Mucosa of descending colon (tissue), 3 donors: ENCODE results near the gene KCNN3. TPM values are rescaled to one million over a fixed set of nuclear protein-coding genes. Genes with fewer than 3 reads are reported as not detected.

Experiments used
- ATAC-seq: fragments of 200-7000 bp; cut with Tn5 transposase; one replicate; pipeline ENCODE4 v1.9.1; 2020; ENCODE audit warnings: mild to moderate bottlenecking, moderate library complexity
- DNase-seq, 3 donors: peaks; one replicate each; pipeline ENCODE4 v3.0.0-alpha.2; 2020
- H3K36me3 ChIP-seq: fragments of 200-600 bp; one replicate; pipeline ENCODE4 v1.8.0; 2021; ENCODE audit warnings: low read depth, mild to moderate bottlenecking
- H3K4me1 ChIP-seq: fragments of 200-600 bp; one replicate; pipeline ENCODE4 v1.8.0; 2021; ENCODE audit warnings: low read depth, mild to moderate bottlenecking
- H3K4me3 ChIP-seq: fragments of 200-600 bp; one replicate; pipeline ENCODE4 v1.8.0; 2021; ENCODE audit warnings: mild to moderate bottlenecking
- H3K9me3 ChIP-seq: fragments of 200-600 bp; one replicate; pipeline ENCODE4 v1.8.0; 2021; ENCODE audit warnings: mild to moderate bottlenecking
- CTCF ChIP-seq: fragments of 200-600 bp; IDR thresholded peaks from one replicate; pipeline ENCODE4 v1.8.0; 2022; ENCODE audit warnings: antibody characterized with exemption, mild to moderate bottlenecking
- intact Hi-C, 2 donors: fragments of 100-400 bp; cut with DNase I in 1 of 2; cut with micrococcal nuclease in 1 of 2; formaldehyde crosslinking; loops; one replicate each; pipeline versions ENCODE4 v1.11.0 to v1.11.1; 2022; cut with DNase I, micrococcal nuclease
- total RNA-seq, 3 donors: library from RNA; stranded (reverse); fragmentation: NEBNext Ultra II Directional in 2 of 3; extraction: Animal tissue kit (Norgen Biotek cat#: 25700) in 2 of 3; gene quantifications; one replicate each; pipeline versions ENCODE4 v1.2.1 to v1.2.4, GENCODE V29; 2021 to 2023
- donor health status: DM: no; HTN: no; CAD: no; lungs with moderate emphysema.
- donor health status: DM: no; HTN: no; CAD: no.
- donor health status: DM: no; HTN: yes; CAD: no.

Gene KCNN3
- total RNA-seq, 3 donors from 2014 or later, result 1.5 to 19.3 (median 2.0) TPM

GRCh38 chr1:154866257-154867063 lies 3.6 kb downstream of the KCNN3 start:
- no peak for ATAC-seq
- no peaks in the 10 kb centered on the region for H3K9me3 ChIP-seq
- intact Hi-C loops, result no loop called here
- no peak overlapping the region for H3K4me3 ChIP-seq
- no peaks in the 10 kb centered on the region for H3K36me3 ChIP-seq
- no peaks in the 10 kb centered on the region for H3K4me1 ChIP-seq
- DNase-seq, result no peak
- TF ChIP-seq CTCF, result no peak

GRCh38 chr1:154865442-154866256 lies 4.4 kb downstream of the KCNN3 start:
- H3K36me3 ChIP-seq, result no peaks in the 10 kb centered on the region
- H3K4me3 ChIP-seq, result no peak overlapping the region
- no peak for DNase-seq
- intact Hi-C loops, result no loop called here
- no peak for ATAC-seq
- H3K9me3 ChIP-seq, result no peaks in the 10 kb centered on the region
- TF ChIP-seq CTCF, result no peak
- no peaks in the 10 kb centered on the region for H3K4me1 ChIP-seq

- intact Hi-C loops, result no loop called here
- no peak for DNase-seq
- no peaks in the 10 kb centered on the region for H3K9me3 ChIP-seq
- H3K4me1 ChIP-seq, result no peaks in the 10 kb centered on the region
- no peak for ATAC-seq
- no peak for TF ChIP-seq CTCF
- H3K36me3 ChIP-seq, result no peaks in the 10 kb centered on the region
- no peak overlapping the region for H3K4me3 ChIP-seq
These were observed 5.7 kb downstream of the KCNN3 start for GRCh38 chr1:154864189-154864975.

GRCh38 chr1:154863315-154864174 lies 6.5 kb downstream of the KCNN3 start:
- Histone ChIP-seq H3K4me1 (no peaks in the 10 kb centered on the region), H3K9me3 (no peaks in the 10 kb centered on the region), H3K36me3 (no peaks in the 10 kb centered on the region), H3K4me3 (no peak overlapping the region)
- ATAC-seq (peak; percentile 60), DNase-seq (peak in 2 of 3 donors; percentile 52 to 56)
- peak; percentile 63 for TF ChIP-seq CTCF
- intact Hi-C loops, result no loop called here

- DNase-seq, result no peak
- Histone ChIP-seq H3K36me3 (no peaks in the 10 kb centered on the region), H3K4me1 (no peaks in the 10 kb centered on the region), H3K4me3 (no peak overlapping the region), H3K9me3 (no peaks in the 10 kb centered on the region)
- intact Hi-C loops, result no loop called here
- no peak for TF ChIP-seq CTCF
- ATAC-seq, result no peak
These were observed 7.2 kb downstream of the KCNN3 start for GRCh38 chr1:154862907-154863306.
